HepG2 (cell line): ENCODE results near the gene PAPOLB. TPM values are rescaled to one million over a fixed set of nuclear protein-coding genes. Genes with fewer than 3 reads are reported as not detected.

Experiments used
- ATAC-seq: fragments of 200-7000 bp; cut with Tn5 transposase; 3 replicates; pipeline ENCODE4 v1.9.1; 2020; ENCODE audit warnings: mild to moderate bottlenecking, moderate library complexity
- BruUV-seq: library from RNA; stranded (reverse); fragments of 400-500 nt; replicated peaks from 2 replicates; lab custom pipeline; 2021; lab: Mats Ljungman, UMichigan
- CTCF ChIA-PET: fragments of 300-600 bp; formaldehyde crosslinking; extraction: SDS; loops from one replicate; lab custom pipeline; 2021; ENCODE audit warnings: low total read pairs, inconsistent platforms, low intra/inter-chr PET ratio; lab: Yijun Ruan, JAX
- POLR2A ChIA-PET: fragments of 350-600 bp; sonication (Branson Sonifier 250); formaldehyde crosslinking; loops from one replicate; lab custom pipeline; 2020; ENCODE audit warnings: antibody characterized with exemption, inconsistent platforms; lab: Yijun Ruan, JAX
- DNase-seq: peaks from one replicate; pipeline ENCODE4 v3.0.0-alpha.2; 2015; ENCODE audit warnings: low spot score
- FAIRE-seq: peaks from 3 replicates; lab custom pipeline; 2011; peaks lifted over from hg19 to GRCh38; lab: Jason Lieb, UNC
- H2AFZ ChIP-seq: one replicate; pipeline ENCODE4 v1.6.1; 2011; ENCODE audit warnings: low read length, inconsistent platforms
- H3K27ac ChIP-seq: fragments of 300-600 bp; 3 replicates; pipeline ENCODE4 v1.8.0; 2011; ENCODE audit warnings: mixed run types, mild to moderate bottlenecking, mixed read lengths, low read length, inconsistent platforms; ENCODE audit not compliant: insufficient read depth; ENCODE audit errors: extremely low read length
- H3K27me3 ChIP-seq, 2 experiments: fragments of 200-600 bp in 1 of 2; 2 replicates in 1 of 2; 3 replicates in 1 of 2; pipeline versions ENCODE4 v1.6.0 to v1.8.0; 2011; ENCODE audit warnings: low read length in 2 of 2, mild to moderate bottlenecking in 2 of 2, moderate library complexity in 2 of 2, inconsistent platforms in 1 of 2; ENCODE audit not compliant: insufficient read depth in 2 of 2, control insufficient read depth in 1 of 2
- H3K36me3 ChIP-seq, 2 experiments: fragments of 200-600 bp in 1 of 2; replicated peaks in 1 of 2; 2 replicates in 1 of 2; 3 replicates in 1 of 2; pipeline versions ENCODE4 v1.5.1 to v1.8.0; 2011; ENCODE audit warnings: low read length in 2 of 2, inconsistent platforms in 1 of 2; ENCODE audit not compliant: insufficient read depth in 2 of 2, control insufficient read depth in 1 of 2
- H3K4me1 ChIP-seq: 2 replicates; pipeline ENCODE4 v1.5.1; 2012; ENCODE audit warnings: low read length, inconsistent platforms; ENCODE audit not compliant: insufficient read depth
- H3K4me2 ChIP-seq: 2 replicates; pipeline ENCODE4 v1.6.0; 2011; ENCODE audit warnings: low read depth, low read length, inconsistent platforms
- H3K4me3 ChIP-seq, 3 experiments: fragments of 200-600 bp in 1 of 3; sonication (generic), shearing (Covaris generic) in 1 of 3; replicated peaks in 1 of 3; 2 replicates each; pipeline ENCODE4 v1.5.1; 2011 to 2016; ENCODE audit warnings: low read length in 3 of 3, inconsistent platforms in 2 of 3, low read depth in 2 of 3, mild to moderate bottlenecking in 2 of 3, control low read depth in 1 of 3, mixed read lengths in 1 of 3; ENCODE audit not compliant: insufficient read depth in 1 of 3
- H3K79me2 ChIP-seq: one replicate; pipeline ENCODE4 v1.6.1; 2011; ENCODE audit warnings: low read length, inconsistent platforms; ENCODE audit not compliant: insufficient read depth
- H3K9ac ChIP-seq: 2 replicates; pipeline ENCODE4 v1.6.0; 2011; ENCODE audit warnings: mild to moderate bottlenecking, low read depth, low read length, inconsistent platforms; ENCODE audit not compliant: insufficient read depth
- H3K9me3 ChIP-seq: 2 replicates; pipeline ENCODE4 v1.5.1; 2012; ENCODE audit warnings: mild to moderate bottlenecking, low read length
- H4K20me1 ChIP-seq: 2 replicates; pipeline ENCODE4 v1.6.0; 2011; ENCODE audit warnings: inconsistent platforms, mild to moderate bottlenecking, low read length, moderate library complexity; ENCODE audit not compliant: insufficient read depth
- CAMTA2 ChIP-seq: sonication (generic); formaldehyde crosslinking; IDR thresholded peaks from 2 replicates; pipeline ENCODE4 v1.4.0; 2020; ENCODE audit warnings: mild to moderate bottlenecking, missing genetic modification reagents, borderline replicate concordance
- CENPT ChIP-seq: sonication (generic); formaldehyde crosslinking; IDR thresholded peaks from 2 replicates; pipeline ENCODE4 v1.8.0; 2022; ENCODE audit warnings: low read depth, mild to moderate bottlenecking, moderate library complexity, missing genetic modification reagents
- KDM6A ChIP-seq: IDR thresholded peaks from 2 replicates; pipeline ENCODE4 v1.6.1; 2016; ENCODE audit warnings: low read depth
- NFRKB ChIP-seq: fragments of 450-650 bp; IDR thresholded peaks from 2 replicates; pipeline ENCODE4 v1.6.1; 2017
- RAD21 ChIP-seq: fragments of 450-650 bp; formaldehyde crosslinking; IDR thresholded peaks from 2 replicates; pipeline ENCODE4 v1.5.0; 2020; ENCODE audit warnings: mild to moderate bottlenecking
- SATB2 ChIP-seq: sonication (generic); formaldehyde crosslinking; IDR thresholded peaks from 2 replicates; pipeline ENCODE4 v1.5.0; 2020; ENCODE audit warnings: missing genetic modification reagents
- SNAPC5 ChIP-seq: sonication (generic); formaldehyde crosslinking; IDR thresholded peaks from 2 replicates; pipeline ENCODE4 v1.8.1; 2023; ENCODE audit warnings: mild to moderate bottlenecking, missing genetic modification reagents, borderline replicate concordance
- TCF7 ChIP-seq: sonication (generic); IDR thresholded peaks from 2 replicates; pipeline ENCODE4 v1.6.1; 2016; ENCODE audit warnings: antibody characterized with exemption, low read depth
- ZBTB21 ChIP-seq: sonication (generic); formaldehyde crosslinking; IDR thresholded peaks from 2 replicates; pipeline ENCODE4 v1.4.0; 2020; ENCODE audit warnings: missing genetic modification reagents
- ZNF124 ChIP-seq: sonication (generic); formaldehyde crosslinking; IDR thresholded peaks from 2 replicates; pipeline ENCODE4 v1.4.0; 2020; ENCODE audit warnings: missing genetic modification reagents
- ZNF329 ChIP-seq: sonication (generic); formaldehyde crosslinking; IDR thresholded peaks from 2 replicates; pipeline ENCODE4 v1.9.0; 2021; ENCODE audit warnings: low read depth, mild to moderate bottlenecking, missing genetic modification reagents
- ZNF496 ChIP-seq: sonication (generic); formaldehyde crosslinking; IDR thresholded peaks from 2 replicates; pipeline ENCODE4 v1.8.1; 2023; ENCODE audit warnings: mild to moderate bottlenecking, moderate library complexity, missing genetic modification reagents; ENCODE audit not compliant: insufficient replicate concordance
- ZNF616 ChIP-seq: sonication (generic); formaldehyde crosslinking; IDR thresholded peaks from 2 replicates; pipeline ENCODE4 v1.5.0; 2020; ENCODE audit warnings: low read depth, mild to moderate bottlenecking, missing genetic modification reagents
- ZNF674 ChIP-seq: sonication (generic); formaldehyde crosslinking; IDR thresholded peaks from 2 replicates; pipeline ENCODE4 v1.5.0; 2020; ENCODE audit warnings: low read depth, mild to moderate bottlenecking, missing genetic modification reagents
- ZNF878 ChIP-seq: sonication (generic); formaldehyde crosslinking; IDR thresholded peaks from 2 replicates; pipeline ENCODE4 v1.8.1; 2023; ENCODE audit warnings: mild to moderate bottlenecking, missing genetic modification reagents, moderate library complexity
- ZNF879 ChIP-seq: sonication (generic); formaldehyde crosslinking; IDR thresholded peaks from 2 replicates; pipeline ENCODE4 v1.8.1; 2023; ENCODE audit warnings: missing genetic modification reagents
- WGBS: methylation state at CpG from one replicate; pipeline ENCODE4 v1.1.6; 2017; ENCODE audit warnings: low lambda C conversion rate; 5-methylcytosine and 5-hydroxymethylcytosine counted together
- in situ Hi-C: cut with HindIII; loops from 2 replicates; pipeline ENCODE4 v1.10.0; 2017; ENCODE audit warnings: low pct_unique_long_range_greater_than_20kb; ENCODE audit not compliant: extremely low pct_ligation_motif_present
- intact Hi-C: fragments of 100-400 bp; cut with micrococcal nuclease; formaldehyde crosslinking; loops from one replicate; pipeline ENCODE4 v1.10.0; 2022; ENCODE audit not compliant: unreplicated experiment
- polyA plus RNA-seq, 8 experiments: library from polyadenylated mRNA; depleted of rRNA in 3 of 8; stranded (reverse) in 7 of 8; unstranded in 1 of 8; fragments of >200 nt; fragmentation: Illumina TruSeq in 4 of 8; extraction: Trizol in 4 of 8; gene quantifications; 2 replicates each; pipeline versions ENCODE4 v1.2.1 to v1.2.3, GENCODE V29; 2011 to 2016; ENCODE audit warnings: low read depth in 4 of 8, missing spikeins in 1 of 8, mixed read lengths in 1 of 8; ENCODE audit not compliant: insufficient read depth in 1 of 8
- total RNA-seq, 5 experiments: library from RNA; depleted of rRNA; stranded (reverse); fragments of >200 nt; fragmentation: Illumina TruSeq; extraction: Trizol; gene quantifications; 2 replicates each; pipeline ENCODE4 v1.2.3, GENCODE V29; 2016; ENCODE audit warnings: low read depth in 1 of 5
- TF ChIP-seq, protein P1 (sequence below): fragments of 450-650 bp; IDR thresholded peaks from 2 replicates; pipeline ENCODE4 v1.6.1; 2017; ENCODE audit warnings: mild to moderate bottlenecking

The PAPOLB gene
- total and polyA plus RNA-seq, 2 of the 13 experiments (the other 11 are each of a cell fraction or from before 2014, with no cell fraction given): not detected

DNA sequence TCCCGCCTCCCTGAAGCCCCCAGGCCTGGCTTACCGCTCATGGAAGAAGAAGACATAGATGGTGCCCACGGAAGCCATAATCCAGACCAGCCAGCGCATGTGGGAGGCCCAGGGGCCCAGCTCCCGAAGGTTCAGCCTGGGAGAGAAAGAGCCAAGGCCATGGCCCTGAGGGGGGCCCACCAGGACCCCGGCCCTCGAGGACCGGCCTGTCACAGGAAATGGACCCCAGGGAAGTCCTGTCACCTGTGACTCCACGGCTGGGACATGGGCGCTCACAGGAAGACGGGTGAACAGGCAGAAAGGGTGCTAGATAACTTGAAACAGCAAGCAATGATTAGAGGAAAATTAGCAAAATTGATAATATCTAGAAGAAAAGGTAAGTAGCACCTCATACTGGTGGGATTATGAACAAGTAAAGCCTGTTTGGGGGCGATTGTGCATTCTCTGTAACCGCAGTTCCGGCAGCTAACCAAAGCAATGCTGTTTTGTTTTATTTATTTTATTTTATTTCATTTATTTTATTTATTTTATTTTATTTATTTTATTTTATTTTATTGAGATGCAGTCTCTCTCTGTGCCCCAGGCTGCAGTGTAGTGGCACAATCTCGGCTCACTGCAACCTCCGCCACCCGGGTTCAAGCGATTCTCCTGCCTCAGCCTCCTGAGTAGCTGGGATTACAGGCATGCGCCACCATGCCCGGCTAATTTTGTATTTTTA is 49.4 kb upstream of the PAPOLB start:
- H3K4me3 ChIP-seq: no peak overlapping the region
- intact Hi-C loops (no loop called here), in situ Hi-C loops (no loop called here)
- no peak overlapping the region for H3K27ac ChIP-seq
- DNase-seq: no peak
- H3K36me3 ChIP-seq: no peaks in the 10 kb centered on the region
- FAIRE-seq: no peak
- no peaks in the 10 kb centered on the region for H4K20me1 ChIP-seq
- no peak for ATAC-seq
- H3K4me2 ChIP-seq: no peak overlapping the region
- H3K9me3 ChIP-seq: no peaks in the 10 kb centered on the region
- CTCF ChIA-PET: no interaction called here
- no TSS peak for BruUV-seq
- peaks cover 0 to 7% of the 10 kb centered on the region in 2 experiments; a peak in 1 of 5 replicates for H3K27me3 ChIP-seq
- no peak overlapping the region for H3K9ac ChIP-seq
- TF ChIP-seq SATB2 (CRISPR knock-in tag): no peak
- TF ChIP-seq CENPT (CRISPR knock-in tag): no peak
- no peak for TF ChIP-seq ZNF878 (CRISPR knock-in tag)
- TF ChIP-seq ZBTB21 (CRISPR knock-in tag): no peak
- TF ChIP-seq ZNF879 (CRISPR knock-in tag): no peak
- 56% methylated on average over 18 of the region's 20 CpGs for whole genome bisulfite sequencing
- peaks cover 8% of the 10 kb centered on the region; the same call in 1 of the 2 replicates for H3K4me1 ChIP-seq
- POLR2A ChIA-PET: no interaction called here
- H2AFZ ChIP-seq: no peak overlapping the region
- no peaks in the 10 kb centered on the region for H3K79me2 ChIP-seq

DNA sequence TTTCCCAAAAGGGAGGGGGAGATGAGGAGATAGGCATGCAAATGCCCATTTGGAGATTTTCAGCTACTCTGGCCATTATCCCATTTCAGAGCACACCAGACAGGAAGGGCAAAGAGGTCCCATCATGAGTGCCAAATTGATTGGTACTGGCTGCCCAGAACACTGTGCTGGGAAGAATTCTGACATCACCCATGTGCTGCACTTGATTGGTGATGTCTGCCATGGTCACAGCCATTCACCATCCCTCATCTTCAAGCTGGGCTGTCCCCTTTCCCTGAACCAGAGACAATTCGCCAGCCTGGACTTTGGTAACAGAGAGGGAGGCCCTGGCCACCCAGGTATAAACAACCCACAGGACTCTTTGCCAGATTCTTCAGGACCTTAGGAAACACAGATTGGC is 44.9 kb upstream of the PAPOLB start:
- Histone ChIP-seq H3K9ac (no peak overlapping the region), H3K79me2 (no peaks in the 10 kb centered on the region), H3K4me3 (no peak overlapping the region), H3K36me3 (no peaks in the 10 kb centered on the region), H3K27me3 (peaks cover 0 to 19% of the 10 kb centered on the region in 2 experiments; a peak in 1 of 5 replicates), H2AFZ (no peak overlapping the region), H4K20me1 (no peaks in the 10 kb centered on the region), H3K4me2 (no peak overlapping the region), H3K9me3 (no peaks in the 10 kb centered on the region), H3K27ac (no peak overlapping the region), H3K4me1 (no peaks in the 10 kb centered on the region)
- FAIRE-seq: no peak
- intact Hi-C loops (no loop called here), in situ Hi-C loops (no loop called here)
- no peak for TF ChIP-seq TCF7
- TF ChIP-seq ZNF124 (CRISPR knock-in tag): no peak
- TF ChIP-seq CAMTA2 (CRISPR knock-in tag): no peak
- no peak for TF ChIP-seq SNAPC5
- no peak for TF ChIP-seq ZNF616
- TF ChIP-seq ZNF329 (CRISPR knock-in tag): no peak
- TF ChIP-seq ZNF674: no peak
- no peak for TF ChIP-seq ZNF496 (CRISPR knock-in tag)
- TF ChIP-seq CENPT (CRISPR knock-in tag): no peak
- TF ChIP-seq NFRKB: no peak
- TF ChIP-seq KDM6A: no peak
- no peak for TF ChIP-seq RAD21 (CRISPR knock-in tag)
- TF ChIP-seq, protein P1, sequence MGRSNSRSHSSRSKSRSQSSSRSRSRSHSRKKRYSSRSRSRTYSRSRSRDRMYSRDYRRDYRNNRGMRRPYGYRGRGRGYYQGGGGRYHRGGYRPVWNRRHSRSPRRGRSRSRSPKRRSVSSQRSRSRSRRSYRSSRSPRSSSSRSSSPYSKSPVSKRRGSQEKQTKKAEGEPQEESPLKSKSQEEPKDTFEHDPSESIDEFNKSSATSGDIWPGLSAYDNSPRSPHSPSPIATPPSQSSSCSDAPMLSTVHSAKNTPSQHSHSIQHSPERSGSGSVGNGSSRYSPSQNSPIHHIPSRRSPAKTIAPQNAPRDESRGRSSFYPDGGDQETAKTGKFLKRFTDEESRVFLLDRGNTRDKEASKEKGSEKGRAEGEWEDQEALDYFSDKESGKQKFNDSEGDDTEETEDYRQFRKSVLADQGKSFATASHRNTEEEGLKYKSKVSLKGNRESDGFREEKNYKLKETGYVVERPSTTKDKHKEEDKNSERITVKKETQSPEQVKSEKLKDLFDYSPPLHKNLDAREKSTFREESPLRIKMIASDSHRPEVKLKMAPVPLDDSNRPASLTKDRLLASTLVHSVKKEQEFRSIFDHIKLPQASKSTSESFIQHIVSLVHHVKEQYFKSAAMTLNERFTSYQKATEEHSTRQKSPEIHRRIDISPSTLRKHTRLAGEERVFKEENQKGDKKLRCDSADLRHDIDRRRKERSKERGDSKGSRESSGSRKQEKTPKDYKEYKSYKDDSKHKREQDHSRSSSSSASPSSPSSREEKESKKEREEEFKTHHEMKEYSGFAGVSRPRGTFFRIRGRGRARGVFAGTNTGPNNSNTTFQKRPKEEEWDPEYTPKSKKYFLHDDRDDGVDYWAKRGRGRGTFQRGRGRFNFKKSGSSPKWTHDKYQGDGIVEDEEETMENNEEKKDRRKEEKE: no peak
- BruUV-seq: no TSS peak
- DNase-seq: no peak
- ChIA-PET CTCF (no interaction called here), POLR2A (no interaction called here)
- no peak; the same call in 2 of the 3 replicates for ATAC-seq
- WGBS: no CpG with 5 or more reads among the region's 1 CpG
